CD4-positive, CD25-positive, alpha-beta regulatory T cell (primary cell): ENCODE results near the gene B4GALT1. TPM values are rescaled to one million over a fixed set of nuclear protein-coding genes. Genes with fewer than 3 reads are reported as not detected.
"Not testable (repeated sequence)": the region's sequence is repeated elsewhere in the genome, so short reads cannot be mapped to it uniquely, and the experiment has no call there.

ENCODE experiments used
- ATAC-seq, 2 donors: fragments of 150-1000 bp; cut with Tn5 transposase; one replicate each; pipeline ENCODE4 v1.10.0; 2021; ENCODE audit warnings: low read depth in 2 of 2, moderate number of reproducible peaks in 2 of 2, moderate library complexity in 1 of 2
- DNase-seq, 3 donors: peaks; one replicate each; pipeline versions ENCODE4 v3.0.0 to v3.0.0-alpha.2; 2012 to 2022; ENCODE audit warnings: mixed read lengths in 1 of 3
- H3K27ac ChIP-seq: one replicate; pipeline ENCODE4 v1.7.0; 2013; ENCODE audit warnings: mild to moderate bottlenecking, low read length; ENCODE audit not compliant: insufficient read depth, poor library complexity, severe bottlenecking
- H3K27me3 ChIP-seq: one replicate; pipeline ENCODE4 v1.7.0; 2013; ENCODE audit warnings: low read length; ENCODE audit not compliant: control insufficient read depth, insufficient read depth
- H3K36me3 ChIP-seq: one replicate; pipeline ENCODE4 v1.7.0; 2013; ENCODE audit warnings: mild to moderate bottlenecking, low read length, moderate library complexity; ENCODE audit not compliant: control insufficient read depth, insufficient read depth
- H3K4me1 ChIP-seq: 2 replicates; pipeline ENCODE4 v1.7.0; 2013; ENCODE audit warnings: mild to moderate bottlenecking, low read length; ENCODE audit not compliant: insufficient read depth, control insufficient read depth, poor library complexity, severe bottlenecking
- H3K4me3 ChIP-seq: one replicate; pipeline ENCODE4 v1.7.0; 2013; ENCODE audit warnings: low read depth, mild to moderate bottlenecking, low read length, moderate library complexity
- H3K9me3 ChIP-seq, 2 experiments: 1 replicate in 1 of 2; 2 replicates in 1 of 2; pipeline ENCODE4 v1.7.0; 2013; ENCODE audit warnings: low read length in 2 of 2, mild to moderate bottlenecking in 1 of 2, moderate library complexity in 1 of 2; ENCODE audit not compliant: control insufficient read depth in 2 of 2
- H3K27ac Mint-ChIP-seq, 3 donors: one replicate each; pipeline ENCODE4 v1.8.0; 2020 to 2022; ENCODE audit warnings: mild to moderate bottlenecking in 3 of 3, mixed read lengths in 3 of 3, moderate library complexity in 2 of 3
- H3K27me3 Mint-ChIP-seq: one replicate; pipeline ENCODE4 v1.8.0; 2022; ENCODE audit warnings: mild to moderate bottlenecking, mixed read lengths
- H3K36me3 Mint-ChIP-seq: one replicate; pipeline ENCODE4 v1.8.0; 2020; ENCODE audit warnings: mixed read lengths
- H3K4me1 Mint-ChIP-seq, 4 donors: one replicate each; pipeline ENCODE4 v1.8.0; 2020 to 2022; ENCODE audit warnings: mixed read lengths in 4 of 4, mild to moderate bottlenecking in 1 of 4
- H3K4me3 Mint-ChIP-seq, 4 donors: one replicate each; pipeline ENCODE4 v1.8.0; 2020 to 2022; ENCODE audit warnings: mild to moderate bottlenecking in 4 of 4, mixed read lengths in 4 of 4, moderate library complexity in 3 of 4
- H3K9me3 Mint-ChIP-seq, 7 donors: one replicate each; pipeline ENCODE4 v1.8.0; 2020 to 2022; ENCODE audit warnings: mixed read lengths in 7 of 7, mild to moderate bottlenecking in 3 of 7, moderate library complexity in 2 of 7
- polyA plus RNA-seq, 4 donors: library from polyadenylated mRNA; unstranded; fragments of 300-500 nt; fragmentation: Illumina TruSeq; gene quantifications; one replicate each; pipeline ENCODE4 v1.2.3, GENCODE V29; 2021
- total RNA-seq: library from RNA; stranded (reverse); gene quantifications from one replicate; pipeline ENCODE4 v1.2.3, GENCODE V29; 2022

B4GALT1 gene
- total and polyA plus RNA-seq, 5 donors from 2014 or later, result 18.8 to 87.8 (median 20.8) TPM

- no peaks in the 10 kb centered on the region for H3K9me3 ChIP-seq
- DNase-seq, result no peak
- peaks cover 5% of the 10 kb centered on the region for H3K27me3 Mint-ChIP-seq
- no peak for ATAC-seq
- no peaks in the 10 kb centered on the region for H3K36me3 Mint-ChIP-seq
- no peak overlapping the region for H3K27ac ChIP-seq
- peaks cover 3% of the 10 kb centered on the region for H3K27me3 ChIP-seq
- H3K27ac Mint-ChIP-seq, result no peak overlapping the region
- H3K9me3 Mint-ChIP-seq, result no peaks in the 10 kb centered on the region
- H3K36me3 ChIP-seq, result no peaks in the 10 kb centered on the region
- H3K4me1 ChIP-seq, result no peaks in the 10 kb centered on the region
- H3K4me1 Mint-ChIP-seq, result peaks cover 0 to 2% (median 0%) of the 10 kb centered on the region in 4 donors
- H3K4me3 Mint-ChIP-seq, result no peak overlapping the region
- H3K4me3 ChIP-seq, result no peak overlapping the region
These were observed 69.9 kb downstream of the B4GALT1 start for GRCh38 chr9:33097192-33097591.

- H3K36me3 ChIP-seq, result no peaks in the 10 kb centered on the region
- no peaks in the 10 kb centered on the region for H3K9me3 ChIP-seq
- ATAC-seq, result no peak
- no peak overlapping the region for H3K27ac ChIP-seq
- H3K27me3 Mint-ChIP-seq, result peaks cover 18% of the 10 kb centered on the region
- H3K27me3 ChIP-seq, result peaks cover 3% of the 10 kb centered on the region
- H3K4me3 ChIP-seq, result no peak overlapping the region
- no peak for DNase-seq
- no peak overlapping the region for H3K4me3 Mint-ChIP-seq
- H3K27ac Mint-ChIP-seq, result no peak overlapping the region
- H3K9me3 Mint-ChIP-seq, result peaks cover 0 to 3% (median 0%) of the 10 kb centered on the region in 7 donors
- H3K4me1 Mint-ChIP-seq, result peaks cover 0 to 2% (median 0%) of the 10 kb centered on the region in 4 donors
- no peaks in the 10 kb centered on the region for H3K36me3 Mint-ChIP-seq
- no peaks in the 10 kb centered on the region for H3K4me1 ChIP-seq
These were observed 74.5 kb downstream of the B4GALT1 start for GRCh38 chr9:33092634-33093033.

- H3K4me3 ChIP-seq, H3K27ac Mint-ChIP-seq, H3K36me3 Mint-ChIP-seq, H3K27me3 ChIP-seq, H3K4me3 Mint-ChIP-seq, H3K9me3 ChIP-seq, H3K36me3 ChIP-seq, H3K27me3 Mint-ChIP-seq, DNase-seq, H3K27ac ChIP-seq, ATAC-seq, H3K9me3 Mint-ChIP-seq: not testable (repeated sequence)
- H3K4me1 Mint-ChIP-seq, result peaks cover 4 to 16% (median 11%) of the 10 kb centered on the region in 4 donors
- peaks cover 22% of the 10 kb centered on the region for H3K4me1 ChIP-seq
These were observed 81.5 kb downstream of the B4GALT1 start for GRCh38 chr9:33085672-33086071.

GRCh38 chr9:33082538-33083326 lies 84.4 kb downstream of the B4GALT1 start:
- Histone ChIP-seq H3K27ac (no peak overlapping the region), H3K36me3 (no peaks in the 10 kb centered on the region), H3K4me3 (peak overlapping the region; percentile 32), H3K9me3 (no peaks in the 10 kb centered on the region), H3K27me3 (no peaks in the 10 kb centered on the region), H3K4me1 (peaks cover 22% of the 10 kb centered on the region)
- H3K27me3 Mint-ChIP-seq, result no peaks in the 10 kb centered on the region
- H3K9me3 Mint-ChIP-seq, result no peaks in the 10 kb centered on the region
- H3K27ac Mint-ChIP-seq, result peak overlapping the region in 1 of 3 donors; percentile 78
- H3K36me3 Mint-ChIP-seq, result no peaks in the 10 kb centered on the region
- peaks cover 10 to 19% (median 13%) of the 10 kb centered on the region in 4 donors for H3K4me1 Mint-ChIP-seq
- DNase-seq (peak in 1 of 3 donors; percentile 54), ATAC-seq (no peak)
- H3K4me3 Mint-ChIP-seq, result peak overlapping the region in 2 of 4 donors; percentile 59 to 83

GRCh38 chr9:33082128-33082527 lies 85.0 kb downstream of the B4GALT1 start:
- Histone ChIP-seq H3K36me3 (no peaks in the 10 kb centered on the region), H3K27me3 (no peaks in the 10 kb centered on the region), H3K4me3 (peak overlapping the region; percentile 32), H3K27ac (no peak overlapping the region), H3K9me3 (no peaks in the 10 kb centered on the region), H3K4me1 (peaks cover 22% of the 10 kb centered on the region)
- ATAC-seq (no peak), DNase-seq (peak in 1 of 3 donors; percentile 17)
- H3K36me3 Mint-ChIP-seq, result no peaks in the 10 kb centered on the region
- peak overlapping the region in 1 of 3 donors; percentile 78 for H3K27ac Mint-ChIP-seq
- no peaks in the 10 kb centered on the region for H3K9me3 Mint-ChIP-seq
- peaks cover 10 to 23% (median 13%) of the 10 kb centered on the region in 4 donors for H3K4me1 Mint-ChIP-seq
- H3K27me3 Mint-ChIP-seq, result no peaks in the 10 kb centered on the region
- peak overlapping the region in 3 of 4 donors; percentile 10 to 83 (median 59) for H3K4me3 Mint-ChIP-seq

GRCh38 chr9:33081128-33081851 lies 85.8 kb downstream of the B4GALT1 start:
- Histone ChIP-seq H3K27me3 (no peaks in the 10 kb centered on the region), H3K4me3 (peak overlapping the region; percentile 70), H3K4me1 (peaks cover 24% of the 10 kb centered on the region), H3K27ac (peak overlapping the region; percentile 53), H3K9me3 (no peaks in the 10 kb centered on the region), H3K36me3 (no peaks in the 10 kb centered on the region)
- no peak overlapping the region for H3K4me3 Mint-ChIP-seq
- no peaks in the 10 kb centered on the region for H3K9me3 Mint-ChIP-seq
- DNase-seq, result peak; percentile 40 to 94 (median 80)
- H3K36me3 Mint-ChIP-seq, result no peaks in the 10 kb centered on the region
- ATAC-seq, result peak; percentile 55 to 58
- H3K27me3 Mint-ChIP-seq, result no peaks in the 10 kb centered on the region
- peaks cover 13 to 30% (median 19%) of the 10 kb centered on the region in 4 donors for H3K4me1 Mint-ChIP-seq
- no peak overlapping the region for H3K27ac Mint-ChIP-seq

GRCh38 chr9:33080534-33080933 lies 86.6 kb downstream of the B4GALT1 start:
- no peak overlapping the region for H3K27ac Mint-ChIP-seq
- H3K4me1 ChIP-seq, result peaks cover 31% of the 10 kb centered on the region
- H3K4me3 Mint-ChIP-seq, result no peak overlapping the region
- DNase-seq (peak in 1 of 3 donors; percentile 42), ATAC-seq (no peak)
- H3K9me3 Mint-ChIP-seq, result no peaks in the 10 kb centered on the region
- no peaks in the 10 kb centered on the region for H3K9me3 ChIP-seq
- no peaks in the 10 kb centered on the region for H3K27me3 ChIP-seq
- H3K27ac ChIP-seq, result no peak overlapping the region
- H3K27me3 Mint-ChIP-seq, result no peaks in the 10 kb centered on the region
- peaks cover 18 to 36% (median 25%) of the 10 kb centered on the region in 4 donors for H3K4me1 Mint-ChIP-seq
- H3K4me3 ChIP-seq, result peak overlapping the region; percentile 70
- peaks cover under 1% of the 10 kb centered on the region for H3K36me3 Mint-ChIP-seq
- H3K36me3 ChIP-seq, result no peaks in the 10 kb centered on the region
